Measurements from ENCODE around the gene MAP3K2.

Gene MAP3K2

DNA sequence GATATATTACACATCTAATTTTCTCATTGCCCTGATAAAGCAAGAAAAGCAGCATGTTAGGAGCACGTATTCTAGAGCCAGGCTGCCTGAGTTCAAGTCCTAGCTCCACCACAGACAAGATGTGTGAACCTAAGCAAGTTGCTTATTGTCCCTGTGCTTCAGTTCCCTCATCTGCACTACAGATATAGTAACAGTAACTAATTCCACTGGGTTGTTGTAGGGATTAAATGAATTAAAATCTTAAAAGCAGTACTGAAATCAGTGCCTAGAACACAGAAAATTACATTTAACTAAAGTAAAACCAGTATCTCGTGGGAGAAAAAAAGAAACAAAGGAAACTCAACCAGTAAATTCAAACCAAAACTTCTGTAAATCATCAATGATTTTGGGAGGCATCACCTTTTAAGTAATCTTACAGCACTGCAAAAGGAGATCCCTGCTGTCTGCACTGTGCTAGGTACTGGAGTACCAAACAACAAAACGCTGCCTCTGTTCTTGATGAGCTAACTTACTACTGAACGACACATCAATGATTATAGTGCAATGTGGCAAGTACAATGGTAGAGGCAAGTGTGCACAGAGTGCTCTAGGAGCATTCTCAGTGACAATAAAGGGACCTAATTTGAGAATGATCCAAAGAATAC, 7.9 kb downstream of the MAP3K2 start:
- no peak overlapping the region for H3K4me3 ChIP-seq (ENCODE audit: low read depth, low read length)

DNA sequence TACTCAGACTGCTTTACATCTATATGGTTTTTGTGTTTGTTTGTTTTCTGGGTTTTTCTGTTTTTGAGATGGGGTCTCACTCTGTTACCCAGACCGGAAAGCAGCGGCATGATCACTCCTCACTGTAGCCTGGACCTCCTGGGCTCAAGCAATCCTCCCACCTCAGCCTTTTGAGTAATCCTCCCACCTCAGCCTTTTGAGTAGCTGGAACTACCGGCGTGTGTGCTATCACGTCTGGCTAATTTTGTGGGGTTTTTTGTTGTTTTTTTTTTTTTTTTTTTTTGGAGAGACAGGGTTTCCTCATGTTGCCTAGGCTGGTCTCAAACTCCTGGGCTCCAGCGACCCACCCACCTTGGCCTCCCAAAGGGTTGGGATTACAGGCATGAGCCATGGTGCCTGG, 9.1 kb downstream of the MAP3K2 start:
- TF ChIP-seq, protein P1, sequence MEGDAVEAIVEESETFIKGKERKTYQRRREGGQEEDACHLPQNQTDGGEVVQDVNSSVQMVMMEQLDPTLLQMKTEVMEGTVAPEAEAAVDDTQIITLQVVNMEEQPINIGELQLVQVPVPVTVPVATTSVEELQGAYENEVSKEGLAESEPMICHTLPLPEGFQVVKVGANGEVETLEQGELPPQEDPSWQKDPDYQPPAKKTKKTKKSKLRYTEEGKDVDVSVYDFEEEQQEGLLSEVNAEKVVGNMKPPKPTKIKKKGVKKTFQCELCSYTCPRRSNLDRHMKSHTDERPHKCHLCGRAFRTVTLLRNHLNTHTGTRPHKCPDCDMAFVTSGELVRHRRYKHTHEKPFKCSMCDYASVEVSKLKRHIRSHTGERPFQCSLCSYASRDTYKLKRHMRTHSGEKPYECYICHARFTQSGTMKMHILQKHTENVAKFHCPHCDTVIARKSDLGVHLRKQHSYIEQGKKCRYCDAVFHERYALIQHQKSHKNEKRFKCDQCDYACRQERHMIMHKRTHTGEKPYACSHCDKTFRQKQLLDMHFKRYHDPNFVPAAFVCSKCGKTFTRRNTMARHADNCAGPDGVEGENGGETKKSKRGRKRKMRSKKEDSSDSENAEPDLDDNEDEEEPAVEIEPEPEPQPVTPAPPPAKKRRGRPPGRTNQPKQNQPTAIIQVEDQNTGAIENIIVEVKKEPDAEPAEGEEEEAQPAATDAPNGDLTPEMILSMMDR (conservative IDR thresholded peaks at IDR 0.05; ENCODE audit: low read depth, low read length), result no peak
- no peak for DNase-seq (ENCODE audit: low read depth)
- no peak overlapping the region for H3K4me3 ChIP-seq (ENCODE audit: low read depth, low read length)

More for the DNA sequence above, 7.9 kb downstream of the MAP3K2 start:
- TF ChIP-seq, protein P1 (conservative IDR thresholded peaks at IDR 0.05; ENCODE audit: low read depth, low read length), result no peak
- DNase-seq (ENCODE audit: low read depth), result no peak

DNA sequence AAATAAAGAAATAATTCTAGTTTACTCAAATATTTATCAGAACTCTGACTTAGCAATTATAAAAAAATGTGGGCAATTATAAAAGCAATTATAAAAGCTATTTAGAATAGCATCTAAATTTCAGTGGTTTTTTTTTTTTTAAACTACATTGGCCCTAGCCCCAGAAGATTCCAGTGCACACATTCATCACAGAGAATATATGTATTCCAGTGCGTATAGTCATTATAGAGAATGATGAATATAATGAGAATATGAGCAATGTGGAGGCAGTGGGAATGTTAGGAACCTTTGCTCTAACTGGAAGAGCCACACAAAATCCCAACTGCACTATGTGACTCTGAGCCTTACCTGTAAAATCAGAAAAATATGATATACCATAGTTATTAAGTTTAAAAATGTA, 10.5 kb downstream of the MAP3K2 start:
- no peak overlapping the region for H3K4me3 ChIP-seq (ENCODE audit: low read depth, low read length)
- no peak for DNase-seq (ENCODE audit: low read depth)
- TF ChIP-seq, protein P1 (conservative IDR thresholded peaks at IDR 0.05; ENCODE audit: low read depth, low read length), result no peak

DNA sequence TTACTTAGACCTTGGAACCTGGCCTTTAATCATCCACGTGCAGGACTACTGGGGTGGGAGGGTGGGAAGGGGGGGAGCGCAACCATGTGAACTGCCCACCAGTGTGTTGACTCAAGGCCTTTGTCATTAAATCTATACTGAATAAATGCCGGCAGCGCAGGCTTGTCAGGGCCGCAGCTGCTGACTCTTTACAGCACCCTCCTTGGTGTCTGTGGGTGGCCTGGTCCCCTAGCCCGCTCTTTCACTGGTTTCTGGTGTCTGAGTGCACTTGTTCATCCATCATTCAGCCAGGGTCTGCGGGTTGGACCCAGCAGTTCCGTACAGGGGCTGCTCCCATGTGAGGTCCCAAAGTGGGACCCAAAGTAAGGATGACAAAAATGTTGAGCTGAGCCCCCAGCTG, 11.5 kb downstream of the MAP3K2 start:
- H3K4me3 ChIP-seq (ENCODE audit: low read depth, low read length), result no peak overlapping the region
- TF ChIP-seq, protein P1 (conservative IDR thresholded peaks at IDR 0.05; ENCODE audit: low read depth, low read length), result no peak
- DNase-seq (ENCODE audit: low read depth), result no peak

DNA sequence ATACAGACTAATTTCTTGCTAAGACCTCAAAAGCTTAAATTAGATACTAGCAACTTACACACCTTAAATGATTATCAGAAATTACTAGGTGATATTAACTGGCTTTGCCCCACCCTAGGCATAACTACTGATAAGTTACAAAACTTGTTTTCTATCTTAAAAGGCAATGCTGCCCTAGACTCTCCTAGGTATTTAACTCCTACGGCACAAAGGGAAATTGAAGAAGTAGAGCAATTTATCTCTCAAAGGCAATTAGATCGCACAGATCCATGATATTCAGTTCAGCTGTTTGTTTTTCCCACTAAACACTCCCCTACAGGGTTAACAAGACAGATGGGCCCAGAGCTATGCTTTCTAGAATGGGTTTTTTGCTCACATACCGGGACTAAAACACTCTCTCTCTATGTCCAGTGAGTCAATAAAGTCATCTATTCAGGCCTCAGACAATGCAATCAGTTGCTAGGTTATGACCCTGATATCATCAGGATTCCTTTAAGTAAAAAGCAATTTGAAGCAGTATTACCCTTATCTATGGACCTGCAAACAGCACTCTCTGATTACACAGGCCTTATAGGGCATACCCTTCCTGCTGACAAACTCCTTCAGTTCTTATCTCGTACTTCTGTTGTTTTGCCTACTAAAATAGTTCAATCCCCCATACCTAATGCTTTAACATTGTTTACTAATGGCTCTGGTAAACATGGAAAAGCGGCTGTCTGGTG, 14.3 kb downstream of the MAP3K2 start:
- TF ChIP-seq, protein P1 (conservative IDR thresholded peaks at IDR 0.05; ENCODE audit: low read depth, low read length), result no peak

DNA sequence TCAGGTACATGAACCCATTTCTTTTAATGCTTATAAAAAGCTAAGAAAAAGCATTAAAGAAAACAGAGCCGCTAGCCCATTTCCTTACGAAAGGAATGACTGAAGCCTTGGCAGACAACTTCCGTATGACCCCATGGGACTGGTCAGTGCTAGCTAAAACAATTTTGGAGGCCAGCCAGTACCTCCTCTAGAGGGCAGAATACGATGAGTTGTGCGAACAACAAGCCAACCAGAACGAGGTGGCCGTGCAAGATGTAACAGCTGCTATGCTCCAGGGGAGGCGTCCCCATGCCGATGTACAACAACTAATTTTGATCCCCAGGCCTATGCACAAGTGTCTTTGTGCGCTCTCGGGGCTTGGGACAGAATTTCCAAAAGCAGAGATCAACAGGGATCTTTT, 16.7 kb downstream of the MAP3K2 start:
- TF ChIP-seq, protein P1 (conservative IDR thresholded peaks at IDR 0.05; ENCODE audit: low read depth, low read length), result no peak
- H3K4me3 ChIP-seq (ENCODE audit: low read depth, low read length), result no peak overlapping the region
- DNase-seq (ENCODE audit: low read depth), result no peak

More for the DNA sequence above, 14.3 kb downstream of the MAP3K2 start:
- DNase-seq (ENCODE audit: low read depth), result no peak
- no peak overlapping the region for H3K4me3 ChIP-seq (ENCODE audit: low read depth, low read length)

DNA sequence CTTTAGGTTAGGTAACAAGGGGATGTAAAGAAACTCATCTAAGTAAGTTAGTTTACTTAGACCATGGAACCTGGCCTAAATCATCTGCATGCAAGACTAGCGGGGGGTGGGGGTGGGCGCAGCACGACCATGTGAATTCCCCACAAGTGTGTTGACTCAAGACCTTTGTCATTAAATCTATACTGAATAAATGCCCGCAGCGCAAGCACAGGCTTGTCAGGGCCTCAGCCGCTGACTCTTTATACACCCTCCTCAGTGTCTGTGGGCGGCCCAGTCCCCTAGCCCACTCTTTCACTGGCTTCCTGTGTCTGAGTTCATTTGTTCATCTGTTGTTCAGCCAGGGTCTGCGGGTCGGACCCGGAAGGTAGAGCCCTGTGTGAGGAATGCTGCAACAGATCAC, 17.8 kb downstream of the MAP3K2 start:
- H3K4me3 ChIP-seq (ENCODE audit: low read depth, low read length), result no peak overlapping the region
- DNase-seq (ENCODE audit: low read depth), result no peak
- TF ChIP-seq, protein P1 (conservative IDR thresholded peaks at IDR 0.05; ENCODE audit: low read depth, low read length), result no peak

All from choroid plexus epithelial cell (primary cell).